Caco-2 (cell line): Measurements from ENCODE around the gene DOCK4. TPM values are rescaled to one million over a fixed set of nuclear protein-coding genes. Genes with fewer than 3 reads are reported as not detected.

Experiments
- BruUV-seq: library from RNA; stranded (reverse); fragments of 400-500 nt; replicated peaks from 2 replicates; lab custom pipeline; 2021; lab: Mats Ljungman, UMichigan
- CTCF ChIA-PET: fragments of 300-600 bp; sonication (Branson Sonifier 250); formaldehyde crosslinking; loops from one replicate; lab custom pipeline; 2022; ENCODE audit warnings: antibody characterized with exemption; lab: Charles Lee
- POLR2A ChIA-PET: fragments of 300-600 bp; sonication (Branson Sonifier 250); formaldehyde crosslinking; loops from one replicate; lab custom pipeline; 2022; ENCODE audit warnings: antibody characterized with exemption; lab: Charles Lee
- DNase-seq, 2 experiments: peaks; one replicate each; pipeline versions ENCODE4 v3.0.0 to v3.0.0-alpha.2; 2020 to 2022
- H3K27me3 ChIP-seq: replicated peaks from 2 replicates; pipeline ENCODE4 v1.6.0; 2011; ENCODE audit warnings: low read length; ENCODE audit not compliant: control insufficient read depth, insufficient read depth
- H3K36me3 ChIP-seq: 2 replicates; pipeline ENCODE4 v1.5.1; 2011; ENCODE audit warnings: low read length; ENCODE audit not compliant: control insufficient read depth, insufficient read depth
- H3K4me1 ChIP-seq: fragments of 250-450 bp; sonication (Bioruptor Pico); 2 replicates; pipeline ENCODE4 v1.5.1; 2020; ENCODE audit warnings: mild to moderate bottlenecking
- H3K4me3 ChIP-seq: 2 replicates; pipeline ENCODE4 v1.5.1; 2011; ENCODE audit warnings: low read depth, mild to moderate bottlenecking, control low read depth, low read length
- H3K9me3 ChIP-seq: fragments of 250-450 bp; sonication (Bioruptor Pico); 2 replicates; pipeline ENCODE4 v1.5.1; 2020; ENCODE audit warnings: mild to moderate bottlenecking, moderate library complexity
- H3K27ac Mint-ChIP-seq: one replicate; pipeline ENCODE4 v1.8.0; 2022; ENCODE audit warnings: mixed read lengths; ENCODE audit not compliant: unreplicated experiment
- H3K27me3 Mint-ChIP-seq: one replicate; pipeline ENCODE4 v1.8.0; 2022; ENCODE audit warnings: mixed read lengths; ENCODE audit not compliant: insufficient read depth, unreplicated experiment
- H3K36me3 Mint-ChIP-seq: one replicate; pipeline ENCODE4 v1.8.0; 2022; ENCODE audit warnings: mild to moderate bottlenecking, mixed read lengths; ENCODE audit not compliant: insufficient read depth, unreplicated experiment
- H3K4me1 Mint-ChIP-seq: one replicate; pipeline ENCODE4 v1.8.0; 2022; ENCODE audit warnings: low read depth, mixed read lengths; ENCODE audit not compliant: unreplicated experiment
- H3K4me3 Mint-ChIP-seq: one replicate; pipeline ENCODE4 v1.8.0; 2022; ENCODE audit warnings: mild to moderate bottlenecking, moderate library complexity, mixed read lengths; ENCODE audit not compliant: unreplicated experiment
- H3K9me3 Mint-ChIP-seq: one replicate; pipeline ENCODE4 v1.8.0; 2022; ENCODE audit warnings: mixed read lengths; ENCODE audit not compliant: unreplicated experiment
- intact Hi-C: fragments of 100-400 bp; cut with micrococcal nuclease; formaldehyde crosslinking; loops from one replicate; pipeline ENCODE4 v1.10.0; 2022; ENCODE audit not compliant: unreplicated experiment
- total RNA-seq: library from RNA; stranded (reverse); gene quantifications from 2 replicates; pipeline ENCODE4 v1.2.3, GENCODE V29; 2022
- TF ChIP-seq, protein P1 (sequence below), 2 experiments: fragments of 200-600 bp in 1 of 2; IDR thresholded peaks; 1 replicate in 1 of 2; 2 replicates in 1 of 2; pipeline versions ENCODE4 v1.5.1 to v1.8.0; 2011 to 2022; ENCODE audit warnings: antibody characterized with exemption in 1 of 2, control low read depth in 1 of 2, inconsistent platforms in 1 of 2, low read depth in 1 of 2, low read length in 1 of 2, mild to moderate bottlenecking in 1 of 2, moderate library complexity in 1 of 2; ENCODE audit not compliant: insufficient read depth in 1 of 2, severe bottlenecking in 1 of 2, unreplicated experiment in 1 of 2

The DOCK4 gene
- total RNA-seq, 1 experiment from 2014 or later, result 2.0 TPM

DNA sequence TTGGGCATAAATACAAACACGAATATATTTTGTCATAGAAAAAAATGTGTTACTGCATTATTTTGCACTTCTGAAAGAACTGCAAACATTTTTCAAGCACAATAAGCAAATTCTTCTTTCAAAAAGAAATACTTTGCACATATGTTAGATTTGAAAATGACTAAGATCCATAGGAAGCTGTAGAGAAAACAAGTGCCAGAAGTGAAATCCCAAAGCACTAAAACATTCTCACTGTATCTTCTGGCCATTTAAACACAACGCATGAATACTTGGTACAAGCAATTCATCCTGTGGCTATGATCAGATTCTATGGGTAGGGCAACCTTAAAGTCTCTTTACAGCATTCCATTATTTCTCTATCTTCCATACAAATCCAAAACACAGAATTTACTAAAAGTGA, 418.5 kb downstream of the DOCK4 start:
- DNase-seq, result no peak
- TF ChIP-seq, protein P1, sequence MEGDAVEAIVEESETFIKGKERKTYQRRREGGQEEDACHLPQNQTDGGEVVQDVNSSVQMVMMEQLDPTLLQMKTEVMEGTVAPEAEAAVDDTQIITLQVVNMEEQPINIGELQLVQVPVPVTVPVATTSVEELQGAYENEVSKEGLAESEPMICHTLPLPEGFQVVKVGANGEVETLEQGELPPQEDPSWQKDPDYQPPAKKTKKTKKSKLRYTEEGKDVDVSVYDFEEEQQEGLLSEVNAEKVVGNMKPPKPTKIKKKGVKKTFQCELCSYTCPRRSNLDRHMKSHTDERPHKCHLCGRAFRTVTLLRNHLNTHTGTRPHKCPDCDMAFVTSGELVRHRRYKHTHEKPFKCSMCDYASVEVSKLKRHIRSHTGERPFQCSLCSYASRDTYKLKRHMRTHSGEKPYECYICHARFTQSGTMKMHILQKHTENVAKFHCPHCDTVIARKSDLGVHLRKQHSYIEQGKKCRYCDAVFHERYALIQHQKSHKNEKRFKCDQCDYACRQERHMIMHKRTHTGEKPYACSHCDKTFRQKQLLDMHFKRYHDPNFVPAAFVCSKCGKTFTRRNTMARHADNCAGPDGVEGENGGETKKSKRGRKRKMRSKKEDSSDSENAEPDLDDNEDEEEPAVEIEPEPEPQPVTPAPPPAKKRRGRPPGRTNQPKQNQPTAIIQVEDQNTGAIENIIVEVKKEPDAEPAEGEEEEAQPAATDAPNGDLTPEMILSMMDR (IDR thresholded peaks at IDR 0.05; ENCODE audit: insufficient read depth in 1 of 2, low read depth in 1 of 2, low read length in 1 of 2, severe bottlenecking in 1 of 2, unreplicated experiment in 1 of 2), result no peak
- no peak overlapping the region for H3K4me3 Mint-ChIP-seq
- peaks cover 11% of the 10 kb centered on the region for H3K4me1 Mint-ChIP-seq
- POLR2A ChIA-PET, result no interaction called here
- BruUV-seq, result no TSS peak
- CTCF ChIA-PET, result no interaction called here
- no peaks in the 10 kb centered on the region for H3K36me3 Mint-ChIP-seq
- no peaks in the 10 kb centered on the region for H3K36me3 ChIP-seq
- no peak overlapping the region for H3K27ac Mint-ChIP-seq
- intact Hi-C loops, result no loop called here
- no peak overlapping the region for H3K4me3 ChIP-seq
- no peaks in the 10 kb centered on the region for H3K9me3 ChIP-seq
- H3K27me3 Mint-ChIP-seq, result no peaks in the 10 kb centered on the region
- peaks cover 7% of the 10 kb centered on the region for H3K9me3 Mint-ChIP-seq
- no peaks in the 10 kb centered on the region for H3K4me1 ChIP-seq
- H3K27me3 ChIP-seq, result no peaks in the 10 kb centered on the region

DNA sequence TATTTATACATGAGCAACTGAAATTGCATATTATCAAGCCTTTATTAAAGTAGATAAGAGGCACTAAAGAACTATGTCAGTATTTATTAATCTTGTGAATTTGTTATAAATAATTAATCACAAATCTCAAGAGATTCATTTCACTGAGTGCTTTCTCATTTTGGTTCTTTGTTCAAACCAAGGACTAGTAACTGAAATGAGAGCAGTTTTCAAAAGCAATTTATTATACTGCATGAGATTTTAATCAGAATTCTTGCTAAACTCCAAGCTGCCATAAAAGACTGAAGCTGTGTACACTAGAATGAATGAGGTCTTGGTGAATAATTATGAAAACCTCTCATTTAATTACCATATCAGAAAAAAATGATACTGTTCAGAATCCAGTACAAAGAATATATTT, 419.1 kb downstream of the DOCK4 start:
- H3K4me3 Mint-ChIP-seq, result no peak overlapping the region
- no peak overlapping the region for H3K27ac Mint-ChIP-seq
- H3K27me3 ChIP-seq, result no peaks in the 10 kb centered on the region
- H3K36me3 Mint-ChIP-seq, result no peaks in the 10 kb centered on the region
- H3K36me3 ChIP-seq, result no peaks in the 10 kb centered on the region
- no peaks in the 10 kb centered on the region for H3K27me3 Mint-ChIP-seq
- peaks cover 11% of the 10 kb centered on the region for H3K4me1 Mint-ChIP-seq
- H3K4me3 ChIP-seq, result no peak overlapping the region
- intact Hi-C loops, result no loop called here
- H3K4me1 ChIP-seq, result no peaks in the 10 kb centered on the region
- ChIA-PET CTCF (no interaction called here), POLR2A (no interaction called here)
- no peaks in the 10 kb centered on the region for H3K9me3 ChIP-seq
- BruUV-seq, result no TSS peak
- DNase-seq, result no peak
- H3K9me3 Mint-ChIP-seq, result peaks cover 7% of the 10 kb centered on the region
- TF ChIP-seq, protein P1 (IDR thresholded peaks at IDR 0.05; ENCODE audit: insufficient read depth in 1 of 2, low read depth in 1 of 2, low read length in 1 of 2, severe bottlenecking in 1 of 2, unreplicated experiment in 1 of 2), result no peak

DNA sequence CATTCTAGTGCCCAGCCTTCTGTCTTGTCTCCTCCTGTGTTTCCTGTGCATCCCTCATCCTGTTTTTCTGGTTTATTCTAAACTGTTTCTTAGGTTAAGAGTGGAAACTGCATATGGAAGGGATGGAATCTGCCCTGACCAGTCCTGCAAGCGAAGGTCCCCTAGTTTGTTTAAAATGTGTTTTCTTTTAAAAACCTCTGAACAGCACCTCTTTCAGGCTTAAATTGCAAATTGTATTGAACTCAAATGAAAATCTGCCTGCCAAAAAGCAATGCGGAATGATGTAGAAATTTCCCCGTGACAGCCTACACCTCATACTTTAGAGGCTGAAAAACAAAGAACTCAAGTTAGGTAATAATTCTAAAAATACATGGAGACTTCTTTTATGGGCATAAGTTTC, 421.1 kb downstream of the DOCK4 start:
- POLR2A ChIA-PET, result no interaction called here
- BruUV-seq, result no TSS peak
- Mint-ChIP-seq H3K9me3 (peaks cover 7% of the 10 kb centered on the region), H3K27me3 (peaks cover 4% of the 10 kb centered on the region), H3K4me1 (peaks cover 11% of the 10 kb centered on the region), H3K4me3 (no peak overlapping the region), H3K27ac (no peak overlapping the region), H3K36me3 (no peaks in the 10 kb centered on the region)
- Histone ChIP-seq H3K4me1 (no peaks in the 10 kb centered on the region), H3K36me3 (no peaks in the 10 kb centered on the region), H3K4me3 (no peak overlapping the region), H3K9me3 (no peaks in the 10 kb centered on the region), H3K27me3 (no peaks in the 10 kb centered on the region)
- CTCF ChIA-PET, result no interaction called here
- DNase-seq, result no peak
- TF ChIP-seq, protein P1 (IDR thresholded peaks at IDR 0.05; ENCODE audit: insufficient read depth in 1 of 2, low read depth in 1 of 2, low read length in 1 of 2, severe bottlenecking in 1 of 2, unreplicated experiment in 1 of 2), result no peak
- intact Hi-C loops, result no loop called here
